Endodermal cell (in vitro differentiated cells): ENCODE results near the gene ASPHD1. TPM values are rescaled to one million over a fixed set of nuclear protein-coding genes. Genes with fewer than 3 reads are reported as not detected.

Source experiments
- DNase-seq: peaks from one replicate; pipeline ENCODE4 v3.0.0-alpha.2; 2017
- H3K27ac ChIP-seq: 2 replicates; pipeline ENCODE4 v1.5.1; 2013; ENCODE audit warnings: mild to moderate bottlenecking, low read depth, low read length, moderate library complexity
- H3K27me3 ChIP-seq: 2 replicates; pipeline ENCODE4 v1.6.1; 2013; ENCODE audit warnings: mild to moderate bottlenecking, low read length, moderate library complexity; ENCODE audit not compliant: insufficient read depth, control insufficient read depth, poor library complexity, severe bottlenecking
- H3K36me3 ChIP-seq: 2 replicates; pipeline ENCODE4 v1.7.0; 2013; ENCODE audit warnings: mild to moderate bottlenecking, low read length, moderate library complexity; ENCODE audit not compliant: control insufficient read depth, insufficient read depth
- H3K4me1 ChIP-seq: one replicate; pipeline ENCODE4 v1.7.0; 2013; ENCODE audit warnings: low read length; ENCODE audit not compliant: control insufficient read depth, insufficient read depth
- H3K4me3 ChIP-seq: 2 replicates; pipeline ENCODE4 v1.5.1; 2013; ENCODE audit warnings: mild to moderate bottlenecking, low read length, moderate library complexity
- H3K9ac ChIP-seq: 2 replicates; pipeline ENCODE4 v1.6.1; 2013; ENCODE audit warnings: mild to moderate bottlenecking, low read length, moderate library complexity; ENCODE audit not compliant: poor library complexity, severe bottlenecking; ENCODE audit errors: extremely low read depth
- H3K9me3 ChIP-seq: 2 replicates; pipeline ENCODE4 v1.6.1; 2013; ENCODE audit warnings: mild to moderate bottlenecking, low read length, moderate library complexity; ENCODE audit not compliant: control insufficient read depth
- H3K27ac Mint-ChIP-seq: 2 replicates; pipeline ENCODE4 v1.8.0; 2020; ENCODE audit warnings: mixed read lengths
- H3K27me3 Mint-ChIP-seq: 2 replicates; pipeline ENCODE4 v1.8.0; 2021; ENCODE audit warnings: mild to moderate bottlenecking, mixed read lengths; ENCODE audit not compliant: insufficient read depth
- H3K36me3 Mint-ChIP-seq: 2 replicates; pipeline ENCODE4 v1.8.0; 2020; ENCODE audit warnings: low read depth, mixed read lengths
- H3K4me1 Mint-ChIP-seq: 2 replicates; pipeline ENCODE4 v1.8.0; 2020; ENCODE audit warnings: mixed read lengths
- H3K4me3 Mint-ChIP-seq: 2 replicates; pipeline ENCODE4 v1.8.0; 2020; ENCODE audit warnings: mild to moderate bottlenecking, moderate library complexity, mixed read lengths
- H3K9me3 Mint-ChIP-seq: 2 replicates; pipeline ENCODE4 v1.8.0; 2020; ENCODE audit warnings: mild to moderate bottlenecking, mixed read lengths
- WGBS, 2 experiments: methylation state at CpG; one replicate each; pipeline versions ENCODE4 v1.1.5 to v1.1.7; 2013; ENCODE audit warnings: missing lambda C conversion rate in 2 of 2, mixed read lengths in 1 of 2; ENCODE audit not compliant: insufficient coverage in 1 of 2, insufficient read length in 1 of 2; 5-methylcytosine and 5-hydroxymethylcytosine counted together
- total RNA-seq, 2 donors: library from RNA; stranded (reverse); fragmentation: NEBNext Ultra II Directional in 1 of 2; extraction: Animal tissue kit (Norgen Biotek cat#: 25700) in 1 of 2; gene quantifications; 2 replicates in 1 of 2; 3 replicates in 1 of 2; pipeline ENCODE4 v1.2.1, GENCODE V29; 2021
- TF ChIP-seq, protein P1 (sequence below): fragments of 200-600 bp; sonication (generic); conservative IDR thresholded peaks from 2 replicates; pipeline ENCODE4 v1.5.0; 2021; ENCODE audit warnings: antibody characterized with exemption, mild to moderate bottlenecking

The ASPHD1 gene
- total RNA-seq, 2 donors from 2014 or later = 6.1 to 8.7 TPM

DNA sequence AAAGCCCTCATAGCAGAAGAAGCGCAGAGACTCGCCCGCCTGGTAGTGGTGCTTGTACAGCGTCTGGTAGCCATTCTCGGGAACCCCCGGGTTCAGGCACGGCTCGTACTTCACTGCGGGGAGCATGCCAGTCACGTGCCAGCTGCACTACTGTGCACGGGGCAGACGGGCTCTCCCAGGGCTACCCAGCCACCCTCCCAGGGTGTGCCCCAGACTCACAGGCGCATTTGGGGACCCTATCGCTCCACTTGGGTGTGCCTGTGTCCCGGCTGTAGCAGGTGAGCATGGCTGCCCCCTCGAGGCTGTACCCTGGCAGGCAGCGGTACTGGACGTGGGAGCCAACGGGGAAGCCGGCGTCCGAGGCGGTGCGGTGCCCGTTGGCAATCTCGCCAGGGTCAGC lies 27.0 kb upstream of the ASPHD1 start:
- Histone ChIP-seq H3K36me3 (no peaks in the 10 kb centered on the region), H3K4me1 (no peaks in the 10 kb centered on the region), H3K4me3 (no peak overlapping the region), H3K27me3 (peaks cover 6% of the 10 kb centered on the region), H3K9me3 (no peaks in the 10 kb centered on the region), H3K9ac (no peak overlapping the region), H3K27ac (no peak overlapping the region)
- H3K27me3 Mint-ChIP-seq = peaks cover 20% of the 10 kb centered on the region
- peaks cover 3% of the 10 kb centered on the region for H3K4me1 Mint-ChIP-seq
- DNase-seq = no peak
- peaks cover 10% of the 10 kb centered on the region for H3K36me3 Mint-ChIP-seq
- TF ChIP-seq, protein P1, sequence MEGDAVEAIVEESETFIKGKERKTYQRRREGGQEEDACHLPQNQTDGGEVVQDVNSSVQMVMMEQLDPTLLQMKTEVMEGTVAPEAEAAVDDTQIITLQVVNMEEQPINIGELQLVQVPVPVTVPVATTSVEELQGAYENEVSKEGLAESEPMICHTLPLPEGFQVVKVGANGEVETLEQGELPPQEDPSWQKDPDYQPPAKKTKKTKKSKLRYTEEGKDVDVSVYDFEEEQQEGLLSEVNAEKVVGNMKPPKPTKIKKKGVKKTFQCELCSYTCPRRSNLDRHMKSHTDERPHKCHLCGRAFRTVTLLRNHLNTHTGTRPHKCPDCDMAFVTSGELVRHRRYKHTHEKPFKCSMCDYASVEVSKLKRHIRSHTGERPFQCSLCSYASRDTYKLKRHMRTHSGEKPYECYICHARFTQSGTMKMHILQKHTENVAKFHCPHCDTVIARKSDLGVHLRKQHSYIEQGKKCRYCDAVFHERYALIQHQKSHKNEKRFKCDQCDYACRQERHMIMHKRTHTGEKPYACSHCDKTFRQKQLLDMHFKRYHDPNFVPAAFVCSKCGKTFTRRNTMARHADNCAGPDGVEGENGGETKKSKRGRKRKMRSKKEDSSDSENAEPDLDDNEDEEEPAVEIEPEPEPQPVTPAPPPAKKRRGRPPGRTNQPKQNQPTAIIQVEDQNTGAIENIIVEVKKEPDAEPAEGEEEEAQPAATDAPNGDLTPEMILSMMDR = no peak
- no peak overlapping the region for H3K4me3 Mint-ChIP-seq
- 93 to 94% methylated on average over 23 to 26 of the region's 26 CpGs for WGBS, 2 experiments
- H3K9me3 Mint-ChIP-seq = peaks cover 2% of the 10 kb centered on the region
- H3K27ac Mint-ChIP-seq = no peak overlapping the region

DNA sequence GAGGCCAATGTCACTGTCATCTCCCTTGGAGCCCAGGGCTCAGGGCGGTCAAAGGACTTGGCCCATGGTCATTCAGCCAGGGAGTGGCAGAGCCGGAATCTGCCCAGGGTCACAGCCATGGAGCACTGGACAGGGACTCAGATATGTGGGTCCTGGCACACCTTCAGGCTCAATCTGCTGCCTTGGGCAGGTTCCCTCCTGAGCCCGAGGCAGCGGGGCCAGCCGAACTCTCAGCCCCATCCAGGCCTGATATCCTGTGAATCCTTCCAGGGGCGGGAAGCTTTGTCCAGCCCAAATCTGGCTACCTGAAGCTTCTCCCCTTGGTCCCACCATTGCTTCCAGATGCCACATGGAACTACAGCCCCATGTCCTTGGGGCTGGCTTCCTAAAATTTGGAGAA lies 25.1 kb upstream of the ASPHD1 start:
- Histone ChIP-seq H3K4me3 (no peak overlapping the region), H3K4me1 (no peaks in the 10 kb centered on the region), H3K27me3 (peaks cover 6% of the 10 kb centered on the region), H3K36me3 (peaks cover 7% of the 10 kb centered on the region), H3K9me3 (no peaks in the 10 kb centered on the region), H3K27ac (no peak overlapping the region), H3K9ac (no peak overlapping the region)
- Mint-ChIP-seq H3K4me3 (no peak overlapping the region), H3K9me3 (peaks cover 2% of the 10 kb centered on the region), H3K27ac (no peak overlapping the region), H3K4me1 (peaks cover 3% of the 10 kb centered on the region), H3K36me3 (peaks cover 17% of the 10 kb centered on the region), H3K27me3 (peaks cover 20% of the 10 kb centered on the region)
- TF ChIP-seq, protein P1 = no peak
- WGBS, 2 experiments = 88 to 95% methylated on average over 5 to 6 of the region's 6 CpGs
- DNase-seq = no peak

DNA sequence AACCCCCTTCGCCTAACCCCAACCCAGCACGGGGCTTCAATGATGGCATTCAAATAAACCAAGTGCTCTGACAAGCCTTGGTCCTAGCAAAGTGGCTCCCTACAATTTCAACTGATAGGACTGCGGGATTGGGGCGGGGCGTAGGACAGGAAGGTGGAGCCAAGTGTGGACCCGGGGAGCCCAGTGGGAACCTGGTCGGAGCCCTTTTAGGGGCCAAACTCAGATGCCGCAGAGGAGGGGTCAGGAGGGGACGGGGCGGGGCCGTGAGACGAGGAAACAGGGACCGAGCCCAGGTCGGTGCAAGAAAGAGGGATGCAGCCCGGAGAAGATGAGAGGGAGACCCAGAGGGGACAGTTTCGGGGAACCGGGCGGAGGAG lies 24.1 kb upstream of the ASPHD1 start:
- Mint-ChIP-seq H3K27ac (no peak overlapping the region), H3K27me3 (peaks cover 20% of the 10 kb centered on the region), H3K9me3 (peaks cover 2% of the 10 kb centered on the region), H3K4me1 (peaks cover 3% of the 10 kb centered on the region), H3K36me3 (peaks cover 22% of the 10 kb centered on the region), H3K4me3 (peak overlapping the region; percentile 52)
- Histone ChIP-seq H3K4me3 (no peak overlapping the region), H3K27ac (no peak overlapping the region), H3K36me3 (peaks cover 7% of the 10 kb centered on the region), H3K9ac (no peak overlapping the region), H3K9me3 (no peaks in the 10 kb centered on the region), H3K27me3 (peaks cover 6% of the 10 kb centered on the region), H3K4me1 (no peaks in the 10 kb centered on the region)
- 72 to 74% methylated on average over 18 of the region's 18 CpGs for WGBS, 2 experiments
- DNase-seq = peak; percentile 88
- TF ChIP-seq, protein P1 = no peak
